HL-60 (cell line): ENCODE results near the gene SOX6.

Experiments
- POLR2AphosphoS5 ChIP-seq: IDR thresholded peaks from 2 replicates; pipeline ENCODE4 v1.6.1; 2012; ENCODE audit warnings: low read depth
- TF ChIP-seq, protein P1 (sequence below): IDR thresholded peaks from one replicate; pipeline ENCODE4 v1.5.1; 2011; ENCODE audit warnings: low read length, control low read depth, inconsistent platforms; ENCODE audit not compliant: insufficient read depth
- TF ChIP-seq, protein P2 (sequence below): IDR thresholded peaks from 2 replicates; pipeline ENCODE4 v1.6.1; 2012; ENCODE audit warnings: low read depth; ENCODE audit not compliant: insufficient replicate concordance

- TF ChIP-seq, protein P1, sequence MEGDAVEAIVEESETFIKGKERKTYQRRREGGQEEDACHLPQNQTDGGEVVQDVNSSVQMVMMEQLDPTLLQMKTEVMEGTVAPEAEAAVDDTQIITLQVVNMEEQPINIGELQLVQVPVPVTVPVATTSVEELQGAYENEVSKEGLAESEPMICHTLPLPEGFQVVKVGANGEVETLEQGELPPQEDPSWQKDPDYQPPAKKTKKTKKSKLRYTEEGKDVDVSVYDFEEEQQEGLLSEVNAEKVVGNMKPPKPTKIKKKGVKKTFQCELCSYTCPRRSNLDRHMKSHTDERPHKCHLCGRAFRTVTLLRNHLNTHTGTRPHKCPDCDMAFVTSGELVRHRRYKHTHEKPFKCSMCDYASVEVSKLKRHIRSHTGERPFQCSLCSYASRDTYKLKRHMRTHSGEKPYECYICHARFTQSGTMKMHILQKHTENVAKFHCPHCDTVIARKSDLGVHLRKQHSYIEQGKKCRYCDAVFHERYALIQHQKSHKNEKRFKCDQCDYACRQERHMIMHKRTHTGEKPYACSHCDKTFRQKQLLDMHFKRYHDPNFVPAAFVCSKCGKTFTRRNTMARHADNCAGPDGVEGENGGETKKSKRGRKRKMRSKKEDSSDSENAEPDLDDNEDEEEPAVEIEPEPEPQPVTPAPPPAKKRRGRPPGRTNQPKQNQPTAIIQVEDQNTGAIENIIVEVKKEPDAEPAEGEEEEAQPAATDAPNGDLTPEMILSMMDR = no peak
- no peak for TF ChIP-seq POLR2AphosphoS5
- TF ChIP-seq, protein P2, sequence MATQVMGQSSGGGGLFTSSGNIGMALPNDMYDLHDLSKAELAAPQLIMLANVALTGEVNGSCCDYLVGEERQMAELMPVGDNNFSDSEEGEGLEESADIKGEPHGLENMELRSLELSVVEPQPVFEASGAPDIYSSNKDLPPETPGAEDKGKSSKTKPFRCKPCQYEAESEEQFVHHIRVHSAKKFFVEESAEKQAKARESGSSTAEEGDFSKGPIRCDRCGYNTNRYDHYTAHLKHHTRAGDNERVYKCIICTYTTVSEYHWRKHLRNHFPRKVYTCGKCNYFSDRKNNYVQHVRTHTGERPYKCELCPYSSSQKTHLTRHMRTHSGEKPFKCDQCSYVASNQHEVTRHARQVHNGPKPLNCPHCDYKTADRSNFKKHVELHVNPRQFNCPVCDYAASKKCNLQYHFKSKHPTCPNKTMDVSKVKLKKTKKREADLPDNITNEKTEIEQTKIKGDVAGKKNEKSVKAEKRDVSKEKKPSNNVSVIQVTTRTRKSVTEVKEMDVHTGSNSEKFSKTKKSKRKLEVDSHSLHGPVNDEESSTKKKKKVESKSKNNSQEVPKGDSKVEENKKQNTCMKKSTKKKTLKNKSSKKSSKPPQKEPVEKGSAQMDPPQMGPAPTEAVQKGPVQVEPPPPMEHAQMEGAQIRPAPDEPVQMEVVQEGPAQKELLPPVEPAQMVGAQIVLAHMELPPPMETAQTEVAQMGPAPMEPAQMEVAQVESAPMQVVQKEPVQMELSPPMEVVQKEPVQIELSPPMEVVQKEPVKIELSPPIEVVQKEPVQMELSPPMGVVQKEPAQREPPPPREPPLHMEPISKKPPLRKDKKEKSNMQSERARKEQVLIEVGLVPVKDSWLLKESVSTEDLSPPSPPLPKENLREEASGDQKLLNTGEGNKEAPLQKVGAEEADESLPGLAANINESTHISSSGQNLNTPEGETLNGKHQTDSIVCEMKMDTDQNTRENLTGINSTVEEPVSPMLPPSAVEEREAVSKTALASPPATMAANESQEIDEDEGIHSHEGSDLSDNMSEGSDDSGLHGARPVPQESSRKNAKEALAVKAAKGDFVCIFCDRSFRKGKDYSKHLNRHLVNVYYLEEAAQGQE = no peak
These were observed 245.5 kb downstream of the SOX6 start for GRCh38 chr11:16110886-16111285.
